C4-2B (cell line): ENCODE data around the gene USH2A.

Source experiments
- CTCF ChIP-seq: fragments of 450-650 bp; conservative IDR thresholded peaks from 2 replicates; pipeline ENCODE4 v1.5.1; 2017; ENCODE audit warnings: mild to moderate bottlenecking
- ZFX ChIP-seq: fragments of 450-650 bp; IDR thresholded peaks from 2 replicates; pipeline ENCODE4 v1.6.1; 2017

- TF ChIP-seq CTCF: no peak
- no peak for TF ChIP-seq ZFX
Measured at GRCh38 chr1:215792446-215792845, 630.8 kb downstream of the USH2A start.
